GM12892 (cell line): ENCODE measurements around the gene LGR4.

Experiments
- POLR2A ChIP-seq: IDR thresholded peaks from 2 replicates; pipeline ENCODE4 v1.6.1; 2011; ENCODE audit warnings: low read depth, low read length, control low read depth
- POLR2AphosphoS5 ChIP-seq: IDR thresholded peaks from 2 replicates; pipeline ENCODE4 v1.6.1; 2011; ENCODE audit warnings: low read depth, low read length, control low read depth
- TAF1 ChIP-seq: IDR thresholded peaks from 2 replicates; pipeline ENCODE4 v1.6.1; 2011; ENCODE audit warnings: low read depth, mild to moderate bottlenecking, control low read depth, low read length, borderline replicate concordance

DNA sequence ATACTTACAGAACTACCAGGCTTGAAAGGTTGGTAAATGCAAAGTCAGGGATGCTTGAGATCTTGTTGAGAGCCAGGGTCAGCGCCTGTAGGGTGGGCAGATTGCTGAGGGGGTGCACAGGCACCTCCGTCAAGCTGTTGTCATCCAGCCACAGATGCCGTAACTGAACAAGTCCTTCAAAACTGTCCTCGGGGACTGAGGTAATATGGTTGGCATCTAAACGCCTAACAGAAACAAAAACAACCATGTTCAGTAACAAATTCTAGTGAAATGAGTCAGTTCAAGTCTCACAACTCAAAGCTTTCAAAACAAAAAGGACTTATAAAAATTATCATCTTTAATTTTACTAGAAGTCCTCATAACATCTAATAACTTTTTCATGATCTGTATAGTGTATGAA lies 87.3 kb downstream of the LGR4 start:
- TF ChIP-seq POLR2AphosphoS5 (no peak), POLR2A (no peak), TAF1 (no peak)
